NCI-H748 treated with DMSO at 0.1 percent for 48 hours (cell line): ENCODE measurements around the gene RAD51B.

Experiments
- DNase-seq: peaks from one replicate; lab custom pipeline; 2025; lab: John Stamatoyannopoulos, UW

Gene RAD51B

DNA sequence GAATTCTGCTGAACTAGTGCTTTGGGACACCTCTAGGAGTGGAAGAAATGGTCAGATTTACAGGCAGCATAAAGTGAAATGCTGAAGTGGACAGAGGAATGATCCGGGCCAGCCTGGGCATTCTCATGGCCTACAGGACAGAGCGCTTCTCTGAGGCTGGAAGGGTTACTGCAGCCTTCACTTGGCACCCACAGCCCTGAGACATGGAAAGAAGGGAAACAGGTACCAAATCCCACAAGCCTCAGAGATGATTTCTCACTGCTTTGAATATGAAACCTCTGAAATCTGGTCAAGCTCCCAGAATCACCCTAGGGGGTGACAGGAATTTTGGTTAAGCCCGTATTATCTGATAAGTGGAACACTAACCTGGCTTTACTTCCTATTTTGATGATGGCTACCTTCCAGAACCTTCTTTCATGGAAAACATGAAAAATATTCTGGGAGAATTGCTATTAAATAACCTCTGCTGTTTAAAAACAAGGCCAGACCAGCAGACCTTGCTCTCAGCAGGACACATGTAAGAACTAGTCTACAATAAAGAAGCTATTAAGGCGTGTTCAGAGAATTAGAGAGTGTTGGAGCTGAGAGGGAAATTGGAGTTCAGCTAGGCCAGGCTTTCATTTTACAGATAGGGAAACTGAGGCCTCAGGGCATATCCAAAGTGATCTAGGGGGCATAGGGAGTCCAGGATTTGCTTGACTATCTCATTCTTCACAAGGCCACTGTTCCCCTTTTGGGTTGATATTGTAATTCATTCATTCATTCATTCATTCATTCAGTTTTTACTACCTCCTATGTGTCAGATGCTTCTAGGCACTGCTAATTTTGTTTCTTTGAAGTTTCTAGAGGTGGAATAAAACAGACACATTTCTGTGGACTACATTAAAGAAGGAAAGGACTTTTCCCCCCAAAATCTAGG lies 691.8 kb downstream of the RAD51B start:
- no peak for DNase-seq

DNA sequence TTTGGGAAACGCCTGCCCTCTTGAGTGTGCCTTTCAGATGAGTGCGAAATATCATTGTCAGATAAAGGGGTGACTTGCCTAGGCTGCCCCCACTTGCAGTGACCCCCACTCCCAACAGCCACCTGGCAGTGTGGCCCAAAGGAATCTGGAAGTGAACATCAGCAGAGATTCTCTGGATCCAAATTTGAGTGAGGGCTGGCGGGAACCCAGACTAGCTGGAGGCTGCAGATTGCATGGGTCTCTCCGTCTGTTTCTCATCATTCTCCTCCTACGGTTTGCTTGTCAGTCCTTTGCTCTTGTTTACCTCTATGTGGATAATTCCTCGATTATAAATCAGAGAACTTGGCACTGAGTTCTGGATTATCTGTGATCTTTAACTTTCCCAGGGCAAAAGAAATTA lies 692.5 kb downstream of the RAD51B start:
- DNase-seq: no peak

DNA sequence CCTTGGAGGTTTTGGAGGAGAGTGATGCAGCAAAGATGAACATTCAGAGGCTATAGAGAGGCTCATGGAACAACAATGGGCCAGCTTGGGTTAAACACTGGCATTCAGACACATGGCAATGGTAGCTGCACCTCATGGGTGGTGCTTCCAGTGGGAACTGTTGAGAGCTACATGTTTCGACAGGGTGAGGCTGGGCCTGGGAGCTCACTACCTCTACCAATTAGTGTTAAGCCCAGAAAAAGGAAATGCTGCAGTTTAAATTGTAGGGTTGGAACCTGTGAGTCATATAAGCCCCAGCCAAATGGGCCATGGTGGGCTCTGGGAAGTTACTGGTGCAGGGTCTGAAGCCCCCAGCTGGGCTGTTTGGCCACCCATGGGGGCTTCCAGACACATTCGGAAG lies 693.6 kb downstream of the RAD51B start:
- DNase-seq: no peak

DNA sequence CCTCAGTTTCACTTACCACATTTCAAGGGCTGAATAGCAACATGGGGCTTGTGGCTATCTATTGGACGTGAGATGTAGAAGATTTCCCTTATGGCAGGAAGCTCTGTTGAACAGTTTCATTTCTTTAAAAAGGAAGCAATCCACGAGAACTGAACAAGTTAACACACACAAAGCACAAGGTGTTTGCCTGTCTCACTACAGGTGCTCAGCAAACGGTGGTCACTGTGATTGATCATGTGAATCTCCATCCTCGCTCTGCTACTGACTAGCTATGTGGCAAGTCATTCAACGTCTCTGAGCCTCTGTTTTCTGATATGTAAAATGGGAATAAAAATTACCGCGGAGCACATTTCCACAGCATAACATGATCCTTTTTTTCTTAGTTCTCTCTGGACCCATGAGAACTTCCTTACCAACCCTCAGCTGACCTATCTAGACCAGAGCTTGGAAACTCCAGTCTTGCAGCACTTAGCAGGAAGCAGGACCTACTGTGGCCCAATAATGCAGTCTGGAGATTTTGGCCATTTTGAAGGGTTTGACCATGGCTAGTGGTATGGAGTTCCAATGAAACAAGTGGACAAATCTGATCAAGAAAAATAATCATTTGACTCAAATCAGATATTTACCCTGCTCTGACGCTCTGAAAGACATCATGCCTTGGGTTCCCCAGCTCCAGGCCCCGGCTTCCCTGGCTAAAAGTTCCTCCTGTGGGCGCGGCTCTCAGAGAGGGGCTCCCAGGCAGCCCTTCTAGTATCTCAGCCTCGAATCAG lies 694.4 kb downstream of the RAD51B start:
- DNase-seq: no peak

DNA sequence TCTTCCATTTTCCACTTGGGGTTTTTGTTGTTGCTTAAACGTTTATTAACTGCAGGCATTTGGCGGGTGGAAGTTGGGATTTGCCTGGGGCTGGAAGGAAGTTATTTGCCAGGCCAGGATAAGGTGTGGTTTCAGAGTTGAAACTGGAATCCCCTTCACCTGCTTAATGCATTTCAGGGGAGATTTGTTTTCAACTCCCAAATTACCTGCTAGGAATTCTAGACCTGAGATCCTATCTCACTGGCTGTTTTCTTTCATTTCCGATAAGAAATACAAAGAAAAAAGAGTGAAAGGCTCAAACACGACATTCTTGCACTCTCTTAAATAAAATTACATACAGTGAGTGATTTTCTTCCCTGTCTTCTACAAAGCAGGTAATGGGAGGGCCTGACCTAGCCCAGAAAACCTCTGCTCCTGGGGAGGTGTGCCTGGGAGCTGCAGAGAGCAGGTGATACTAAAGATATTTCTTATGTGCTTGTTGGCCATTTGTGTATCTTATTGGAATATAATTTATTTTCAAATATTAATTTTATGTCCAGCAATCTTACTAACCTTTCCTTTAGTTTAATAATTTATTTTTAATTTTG lies 695.1 kb downstream of the RAD51B start:
- DNase-seq: no peak

DNA sequence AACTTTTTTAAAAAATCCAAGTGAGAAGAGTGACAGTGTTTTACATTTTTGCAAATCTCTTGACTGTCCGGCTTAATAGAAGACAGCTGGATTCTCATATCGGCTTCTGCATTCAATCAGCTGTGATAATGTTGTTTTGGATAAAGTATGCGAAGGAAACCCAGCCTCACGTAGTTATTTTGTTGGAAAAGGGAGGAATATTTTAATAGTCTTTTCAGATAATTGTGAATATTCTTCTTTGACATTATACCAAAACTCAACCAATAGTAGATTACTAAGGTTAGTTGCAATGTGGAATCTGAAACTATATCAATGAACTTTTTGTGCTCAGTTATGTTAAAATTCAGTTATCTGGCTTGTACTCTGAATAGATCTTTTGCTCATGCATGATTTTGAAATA lies 696.8 kb downstream of the RAD51B start:
- no peak for DNase-seq

DNA sequence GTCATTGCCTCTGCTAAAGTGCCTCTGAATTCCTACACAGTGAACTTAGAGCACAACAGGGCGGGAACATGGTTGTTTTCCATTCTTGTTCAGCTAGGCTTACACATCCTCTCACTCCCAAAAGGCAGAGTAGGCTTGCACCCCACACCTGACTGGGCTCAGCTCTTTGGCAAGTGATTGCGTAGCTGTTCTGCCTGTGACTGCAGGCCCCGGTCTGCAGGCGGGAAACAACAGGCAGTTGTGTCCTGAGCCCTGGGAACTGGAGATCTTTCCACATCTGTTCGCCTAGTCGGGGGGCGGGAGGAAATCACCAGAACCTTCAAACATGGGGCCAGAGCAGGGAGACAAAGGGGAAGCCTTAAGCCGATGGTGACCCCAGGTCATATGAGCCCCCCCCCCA lies 698.6 kb downstream of the RAD51B start:
- DNase-seq: no peak

DNA sequence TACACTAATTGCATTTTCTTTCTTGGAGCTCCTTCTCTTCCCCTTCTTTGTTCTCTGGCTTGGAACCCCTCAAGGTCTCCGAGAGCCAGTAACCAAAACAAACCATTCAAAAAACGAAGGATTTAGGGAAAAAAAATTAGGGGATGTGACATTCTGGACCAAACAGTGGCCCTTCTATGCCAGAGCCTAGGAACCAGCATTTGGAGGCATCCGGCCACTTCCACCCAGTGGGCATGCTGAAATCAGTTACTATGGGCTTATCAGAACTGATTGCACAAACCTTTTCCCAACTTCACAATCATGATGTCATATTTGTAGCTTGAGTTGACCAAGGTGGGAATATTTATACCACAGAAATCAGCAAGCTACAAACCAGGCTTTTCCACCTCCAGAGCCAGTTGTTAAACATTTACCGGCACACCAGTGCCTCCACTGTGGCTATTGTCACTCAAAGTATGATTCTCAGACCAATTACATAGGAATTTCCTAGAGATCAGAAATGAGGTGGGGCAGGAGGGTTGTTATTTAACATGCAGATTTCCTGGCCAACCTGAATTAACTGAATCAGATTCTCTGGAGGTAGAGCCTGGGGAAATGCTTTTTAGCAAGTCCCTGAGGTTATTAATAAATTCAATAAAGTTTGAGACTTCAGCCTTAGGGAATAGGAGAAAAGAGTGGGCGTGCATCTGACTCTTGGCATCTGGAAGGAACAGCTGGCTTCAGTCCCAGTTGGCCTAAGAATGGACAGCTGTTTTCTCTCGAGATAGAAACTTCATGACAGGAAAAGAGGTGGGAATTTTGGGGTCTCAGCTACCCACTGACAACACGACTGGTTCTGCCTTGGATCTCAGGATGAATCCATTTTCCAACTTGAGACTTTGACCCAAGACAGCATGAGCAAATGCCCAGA lies 699.4 kb downstream of the RAD51B start:
- DNase-seq: no peak

DNA sequence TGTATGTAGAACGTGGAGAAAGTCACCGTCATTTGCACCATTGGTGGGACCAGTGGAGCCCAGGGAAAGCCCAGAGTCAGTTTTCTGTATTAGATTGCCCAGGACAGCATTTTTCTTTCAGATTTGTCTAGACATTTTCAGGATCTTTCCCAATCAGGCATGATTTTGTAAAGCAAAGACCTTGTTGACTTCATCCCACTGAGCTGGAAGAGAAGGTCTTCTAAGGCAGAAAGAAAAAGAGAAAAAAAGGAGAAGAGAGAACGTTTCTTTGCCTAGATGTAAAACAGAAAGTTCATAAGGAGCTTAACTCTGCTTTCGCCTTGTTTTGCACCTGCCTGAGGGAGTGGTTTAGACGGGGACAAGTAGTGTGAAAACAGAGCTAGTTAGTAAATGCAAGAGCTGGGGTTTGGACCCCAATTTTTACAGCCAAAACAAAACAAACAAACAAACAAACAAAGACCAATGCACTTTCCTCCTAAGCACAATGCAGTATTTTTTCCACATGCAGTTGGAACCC lies 700.1 kb downstream of the RAD51B start:
- no peak for DNase-seq

DNA sequence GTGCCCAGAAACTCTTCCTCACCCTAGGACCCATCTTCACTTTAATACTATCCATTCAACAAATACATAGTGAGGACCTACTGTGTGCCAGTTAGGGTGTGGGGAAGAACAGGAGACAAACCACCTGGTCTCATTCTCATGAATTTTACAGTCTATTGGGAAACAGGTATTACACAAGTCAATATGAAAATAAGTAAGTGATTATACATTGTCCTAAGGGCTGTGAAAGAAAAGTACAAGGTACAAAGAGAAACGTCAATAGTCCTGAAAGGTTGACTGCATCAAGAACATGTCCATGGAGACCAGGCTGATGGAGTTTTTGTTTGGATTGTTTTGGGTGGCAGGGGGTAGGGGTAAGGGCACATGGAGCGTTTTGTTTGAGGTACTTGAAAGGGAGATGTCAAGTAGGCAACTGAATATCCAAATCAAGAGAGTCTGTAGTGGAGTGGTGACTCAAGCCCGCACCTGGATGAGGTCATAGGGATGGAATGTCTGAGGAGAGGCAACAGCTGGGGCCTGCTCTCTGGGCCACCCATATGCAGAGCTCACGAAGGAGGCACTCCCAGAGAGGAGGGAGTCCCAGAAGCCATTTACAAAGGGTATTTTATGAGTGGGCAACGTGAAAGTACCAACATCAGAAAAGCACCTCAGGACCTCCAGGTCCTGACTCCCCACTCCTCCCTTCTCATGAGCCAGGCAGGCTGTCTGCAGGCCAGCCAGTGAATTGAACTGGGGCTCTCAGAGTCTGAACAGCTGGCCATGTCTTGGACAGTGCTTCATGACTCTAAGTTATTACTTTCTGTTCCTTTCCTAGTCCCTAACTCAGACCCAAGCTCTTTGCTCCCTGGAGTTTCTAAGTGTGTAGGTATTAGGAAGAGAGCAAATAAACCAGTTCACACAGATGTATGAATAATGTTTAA lies 701.3 kb downstream of the RAD51B start:
- DNase-seq: no peak

DNA sequence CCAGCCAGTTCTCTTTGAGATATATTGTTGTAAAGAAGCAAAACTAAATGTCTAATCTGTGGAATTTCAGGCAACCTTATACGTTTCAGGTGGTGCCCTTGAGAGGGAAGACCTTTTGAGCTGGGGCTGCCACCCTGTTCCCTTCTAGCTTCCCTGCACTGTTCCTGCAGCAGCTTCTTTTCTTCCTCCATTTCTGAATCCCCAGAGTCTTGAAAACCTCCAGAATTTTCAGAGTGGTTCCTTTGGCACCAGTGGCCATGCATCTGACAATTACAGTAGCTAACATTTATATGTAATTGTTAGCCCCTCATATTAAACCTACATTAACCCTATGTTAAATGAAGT lies 702.0 kb downstream of the RAD51B start:
- DNase-seq: no peak

DNA sequence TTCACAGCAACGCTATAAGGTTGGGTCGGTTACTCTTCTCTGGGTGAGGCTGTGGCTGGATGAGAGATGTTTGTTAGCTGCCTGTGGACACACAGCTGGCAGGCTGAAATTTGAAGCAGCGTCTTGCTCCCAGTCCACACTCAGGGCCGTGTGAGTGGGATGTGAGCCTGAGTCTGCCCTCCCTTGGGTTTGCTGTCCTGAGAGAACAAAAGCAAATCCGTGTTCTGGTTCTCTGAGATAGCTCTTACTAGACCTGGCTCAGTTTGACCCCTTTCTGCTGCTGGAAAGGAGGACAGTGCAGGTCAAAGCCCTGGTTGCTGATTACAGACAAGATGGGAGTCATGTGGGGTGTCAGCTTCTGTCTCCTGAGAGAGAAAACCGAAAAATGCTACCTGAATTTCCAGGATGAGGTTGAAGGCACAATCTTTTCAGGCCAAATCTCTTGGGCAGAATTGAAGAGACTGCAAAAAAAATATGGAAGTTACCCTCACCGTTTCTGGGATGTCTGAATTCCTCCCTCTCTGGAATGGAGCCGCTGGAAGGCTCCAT lies 702.5 kb downstream of the RAD51B start:
- no peak for DNase-seq

DNA sequence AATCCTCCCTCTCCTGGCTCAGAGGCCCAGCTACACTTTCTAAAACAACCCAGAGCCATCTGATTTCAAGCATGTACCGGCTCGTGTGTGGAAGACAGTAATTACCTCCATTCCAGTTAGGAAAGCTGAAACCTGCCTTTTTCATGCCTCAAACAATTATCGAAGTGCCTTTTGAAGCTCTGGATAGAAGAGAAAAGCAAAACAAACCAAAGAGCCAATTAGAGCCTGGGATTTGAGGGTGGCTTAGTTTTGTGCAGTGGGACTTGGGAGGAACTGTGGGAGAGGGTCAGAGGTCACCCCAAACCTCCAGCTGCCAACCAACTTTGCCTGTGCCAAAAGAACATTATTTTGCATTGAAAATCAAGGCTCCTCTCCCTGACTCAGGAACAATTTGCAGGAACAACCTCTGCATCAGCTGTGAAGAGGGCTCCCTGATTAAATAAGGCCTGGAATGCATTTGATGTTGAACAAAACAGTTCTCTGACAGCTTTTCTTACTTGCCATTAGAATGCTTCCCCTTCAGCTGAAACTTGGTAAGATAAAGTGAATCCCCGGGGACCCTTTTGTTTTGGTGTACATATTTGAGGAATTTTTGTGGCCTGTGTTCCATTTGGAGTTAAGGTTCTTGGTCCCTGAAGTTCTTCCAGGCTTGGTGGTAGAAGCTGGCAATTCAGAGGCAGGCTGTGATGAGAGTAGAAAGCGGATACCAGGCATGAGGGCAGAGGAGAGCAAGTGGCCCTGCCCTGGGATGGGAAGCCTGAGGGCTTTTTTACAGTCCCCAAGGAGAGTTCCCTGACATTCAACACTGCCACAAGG lies 703.1 kb downstream of the RAD51B start:
- no peak for DNase-seq

DNA sequence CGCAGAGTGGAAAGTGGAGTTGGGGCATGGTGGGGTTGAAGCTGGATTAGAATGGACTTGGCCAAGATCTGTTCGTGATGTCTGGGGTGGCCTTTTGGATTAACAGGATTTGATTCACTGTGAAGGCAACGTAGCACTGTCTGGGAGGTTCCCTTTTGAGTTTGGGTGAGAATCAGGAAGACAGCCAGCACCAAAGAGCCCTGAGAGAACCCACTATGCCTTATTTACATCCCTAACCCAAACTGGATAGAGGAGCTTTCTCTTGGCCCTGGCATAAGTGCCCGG lies 703.7 kb downstream of the RAD51B start:
- no peak for DNase-seq

DNA sequence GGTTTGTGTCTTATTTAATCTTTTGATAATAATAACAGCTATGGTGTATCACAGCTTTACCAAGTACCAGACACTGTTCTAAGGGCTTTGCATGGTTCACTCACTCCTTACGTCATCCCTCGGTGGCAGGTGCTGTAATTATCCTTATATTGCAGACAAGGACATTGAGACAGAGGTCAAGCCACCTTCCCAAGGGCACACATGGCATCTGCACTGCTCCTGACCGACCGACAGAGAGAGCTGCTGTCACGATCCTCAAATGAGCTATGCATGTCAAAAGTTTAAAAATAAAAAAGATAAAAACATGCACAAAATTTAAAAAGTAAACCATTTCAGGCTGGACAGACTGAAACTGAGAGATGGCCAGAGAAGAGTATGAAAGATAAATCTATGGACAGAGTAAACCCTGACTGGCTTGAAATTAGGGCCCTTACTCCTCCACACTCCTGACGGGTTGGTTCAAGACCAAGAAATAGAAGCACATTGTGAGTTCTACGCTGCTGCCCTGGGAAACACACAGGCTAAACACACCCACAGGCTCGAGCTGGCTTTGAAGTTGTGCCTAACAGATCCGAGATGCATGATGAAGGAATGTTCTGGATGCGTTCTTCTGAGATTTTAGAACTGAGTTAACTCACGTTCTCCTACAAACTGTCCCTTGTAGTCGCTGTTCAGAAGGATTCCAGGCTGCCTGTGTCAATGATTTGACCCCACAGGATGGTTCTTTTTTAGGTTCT lies 704.6 kb downstream of the RAD51B start:
- DNase-seq: no peak

DNA sequence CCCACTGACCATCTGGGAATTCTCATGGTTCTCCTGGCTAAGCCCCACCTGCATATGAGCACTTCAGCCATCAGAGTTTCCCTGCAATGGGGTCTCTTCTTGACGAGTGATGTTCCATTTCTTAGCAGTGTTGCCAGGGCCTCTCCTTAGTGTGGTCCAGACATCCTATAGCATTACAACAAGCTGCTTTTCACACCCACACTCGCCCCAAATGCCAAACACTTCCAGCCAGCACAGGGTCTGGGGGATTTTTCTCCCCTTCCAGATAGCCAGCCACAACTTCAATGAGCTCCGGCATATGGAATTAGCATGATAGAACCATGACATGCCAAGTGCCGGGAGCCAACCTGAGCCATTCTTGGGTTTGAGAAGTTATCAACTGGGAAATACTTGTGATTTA lies 705.9 kb downstream of the RAD51B start:
- no peak for DNase-seq

DNA sequence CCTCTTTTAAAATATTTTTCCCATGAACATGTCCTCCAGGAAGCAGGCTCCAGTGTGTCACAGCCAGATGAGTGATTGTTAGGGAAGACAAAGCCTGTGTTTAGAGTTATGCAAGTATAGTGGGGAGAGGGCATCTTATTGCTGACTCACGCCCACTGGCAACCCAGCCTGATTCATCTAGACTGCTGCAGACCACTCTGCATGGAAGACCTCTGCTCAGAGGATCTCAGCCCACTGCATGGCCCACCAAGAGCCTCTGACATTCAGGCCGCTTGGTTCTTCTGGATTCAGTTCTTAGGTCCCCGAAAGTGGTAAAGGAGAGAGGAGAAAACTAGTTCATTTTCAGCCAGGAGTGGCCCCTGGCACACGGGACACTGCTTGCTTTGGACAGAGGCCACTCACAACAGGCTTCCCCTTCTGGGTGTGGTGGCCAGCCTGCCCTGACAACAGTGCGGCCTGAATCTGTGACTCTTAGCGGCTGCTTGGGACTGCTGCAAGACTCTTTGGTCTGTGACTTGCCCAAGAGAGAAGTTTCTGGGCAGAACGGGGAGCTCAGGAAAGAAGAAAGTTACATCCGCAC lies 707.0 kb downstream of the RAD51B start:
- no peak for DNase-seq

DNA sequence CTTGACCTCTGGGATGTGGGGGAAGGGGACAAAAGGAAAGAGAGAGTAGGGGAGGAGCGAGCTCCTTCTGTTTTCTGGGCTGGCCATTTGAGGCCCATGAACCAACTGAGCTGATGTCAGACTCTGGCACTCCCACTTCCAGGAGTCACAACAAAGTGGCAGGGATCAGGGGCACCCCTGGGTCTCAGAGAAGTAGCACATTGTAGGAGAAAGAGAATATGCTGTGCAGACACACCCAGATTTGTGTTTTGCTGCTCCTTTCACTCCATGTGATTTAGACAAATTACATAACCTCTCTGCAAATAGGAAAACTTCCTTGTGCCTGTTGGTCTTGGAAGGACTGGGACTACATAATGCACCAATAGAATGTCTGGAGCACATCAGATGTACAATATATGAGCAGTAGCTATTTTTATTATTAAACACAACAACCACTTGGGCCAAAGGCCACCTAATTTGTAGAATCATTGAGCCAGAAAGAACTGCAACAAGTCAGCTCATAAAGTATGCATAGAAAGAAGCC lies 707.8 kb downstream of the RAD51B start:
- no peak for DNase-seq
